IPS-20b (cell line): ENCODE results near the gene SPEF1.
"Not testable (repeated sequence)": the region's sequence is repeated elsewhere in the genome, so short reads cannot be mapped to it uniquely, and the experiment has no call there.

ENCODE experiments used
- H3K27ac ChIP-seq: one replicate; pipeline ENCODE4 v1.5.1; 2013; ENCODE audit warnings: low read length
- H3K27me3 ChIP-seq: 2 replicates; pipeline ENCODE4 v1.6.1; 2013; ENCODE audit warnings: mild to moderate bottlenecking, low read length, inconsistent platforms; ENCODE audit not compliant: insufficient read depth
- H3K36me3 ChIP-seq: 2 replicates; pipeline ENCODE4 v1.6.1; 2013; ENCODE audit warnings: low read depth, mild to moderate bottlenecking, inconsistent platforms, low read length, moderate library complexity; ENCODE audit not compliant: insufficient read depth
- H3K4me1 ChIP-seq: 2 replicates; pipeline ENCODE4 v1.6.1; 2013; ENCODE audit warnings: mild to moderate bottlenecking, control low read depth, inconsistent platforms, low read length, moderate library complexity; ENCODE audit not compliant: insufficient read depth
- H3K4me3 ChIP-seq: 2 replicates; pipeline ENCODE4 v1.5.1; 2013; ENCODE audit warnings: mild to moderate bottlenecking, low read length, inconsistent platforms
- H3K9ac ChIP-seq: 2 replicates; pipeline ENCODE4 v1.6.1; 2013; ENCODE audit warnings: low read depth, mild to moderate bottlenecking, inconsistent platforms, low read length, moderate library complexity
- H3K9me3 ChIP-seq: 2 replicates; pipeline ENCODE4 v1.6.1; 2013; ENCODE audit warnings: mild to moderate bottlenecking, low read depth, low read length, inconsistent platforms; ENCODE audit not compliant: insufficient read depth

SPEF1 gene, protein sequence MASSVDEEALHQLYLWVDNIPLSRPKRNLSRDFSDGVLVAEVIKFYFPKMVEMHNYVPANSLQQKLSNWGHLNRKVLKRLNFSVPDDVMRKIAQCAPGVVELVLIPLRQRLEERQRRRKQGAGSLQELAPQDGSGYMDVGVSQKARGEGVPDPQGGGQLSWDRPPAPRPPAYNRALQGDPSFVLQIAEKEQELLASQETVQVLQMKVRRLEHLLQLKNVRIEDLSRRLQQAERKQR

DNA sequence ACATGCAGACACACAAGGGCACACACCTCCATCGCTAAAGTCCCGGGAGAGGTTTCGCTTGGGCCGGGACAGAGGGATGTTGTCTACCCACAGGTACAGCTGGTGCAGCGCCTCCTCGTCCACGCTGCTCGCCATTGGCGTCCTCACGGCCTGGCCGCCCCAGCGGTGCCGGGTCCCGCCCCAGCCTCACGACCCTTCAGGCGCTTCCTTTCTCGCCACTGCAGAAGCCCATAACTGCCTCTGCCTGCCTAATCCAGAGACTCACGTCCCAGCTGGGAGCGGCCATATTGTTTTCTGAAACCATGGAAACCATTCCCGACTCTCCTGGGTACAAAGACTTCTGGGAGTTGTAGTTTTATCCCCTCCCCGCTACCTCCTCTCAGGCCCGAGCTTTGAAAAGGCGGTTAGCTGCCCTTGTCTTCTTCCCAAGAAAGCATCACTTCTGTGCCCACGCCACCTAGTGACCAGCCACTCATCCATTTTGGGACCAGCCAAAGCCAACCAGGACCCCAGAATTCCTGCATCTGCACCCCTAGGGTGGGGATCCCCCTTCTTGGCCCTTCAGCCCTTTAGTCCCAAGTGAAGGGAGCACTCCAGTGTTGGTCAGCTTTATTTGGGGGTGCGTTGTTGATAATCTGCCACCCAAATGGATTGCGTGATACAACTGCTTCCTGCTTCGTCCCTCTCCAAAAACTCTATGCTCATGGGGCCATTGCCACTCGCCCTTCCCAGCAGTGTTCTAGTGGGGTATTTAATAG, at the start of gene SPEF1:
SPEF1 (minus strand) TSS at position 296 of the 758 bp plus-strand sequence; CDS start at position 135, 161 bp downstream.
- Histone ChIP-seq H3K27me3 (peaks cover 45% of the 10 kb centered on the region), H3K4me1 (peaks cover 8% of the 10 kb centered on the region; the same call in 1 of the 2 replicates), H3K9ac (no peak within 1 kb of the TSS; the same call in 1 of the 2 replicates), H3K4me3 (peak within 1 kb of the TSS; percentile 63), H3K27ac (no peak within 1 kb of the TSS), H3K9me3 (no peaks in the 10 kb centered on the region), H3K36me3 (peaks cover 7% of the 10 kb centered on the region; the same call in 1 of the 2 replicates)

DNA sequence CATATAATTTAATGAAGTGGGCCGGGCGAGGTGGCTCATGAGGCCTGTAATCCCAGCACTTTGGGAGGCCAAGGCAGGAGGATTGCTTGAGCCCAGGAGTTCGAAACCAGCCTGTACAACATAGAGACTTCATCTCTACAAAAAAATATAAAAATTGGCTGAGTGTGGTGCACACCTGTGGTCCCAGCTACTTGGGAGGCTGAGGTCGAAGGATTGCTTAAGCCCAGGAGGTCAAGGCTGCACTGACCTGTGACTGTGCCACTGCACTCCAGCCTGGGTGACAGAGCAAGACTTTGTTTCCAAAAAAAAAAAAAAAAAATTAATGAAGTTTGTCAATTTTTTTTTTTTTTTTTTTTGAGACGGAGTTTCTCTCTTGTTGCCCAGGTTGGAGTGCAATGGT, 48.6 kb upstream of the SPEF1 start:
- not testable (repeated sequence) for H3K9me3 ChIP-seq, H3K9ac ChIP-seq, H3K27me3 ChIP-seq, H3K36me3 ChIP-seq, H3K27ac ChIP-seq, H3K4me1 ChIP-seq, H3K4me3 ChIP-seq

DNA sequence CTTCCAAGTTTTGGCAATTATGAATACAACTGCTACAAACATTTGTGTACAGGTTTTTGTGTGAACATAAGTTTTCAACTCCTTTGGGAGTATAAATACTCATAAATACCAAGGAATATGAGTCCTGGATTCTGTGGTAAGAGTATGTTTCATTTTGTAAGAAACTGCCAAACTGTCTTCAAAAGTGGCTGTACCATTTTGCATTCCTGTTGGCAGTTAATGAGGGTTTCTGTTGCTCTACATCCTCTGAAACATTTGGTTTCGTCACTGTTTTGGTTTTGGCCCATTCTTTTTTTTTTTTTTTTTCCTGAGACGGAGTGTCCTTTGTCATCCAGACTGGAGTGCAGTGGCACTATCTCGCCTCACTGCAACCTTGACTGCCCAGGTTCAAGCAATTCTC, 47.5 kb upstream of the SPEF1 start:
- no peaks in the 10 kb centered on the region for H3K9me3 ChIP-seq
- no peak overlapping the region for H3K4me3 ChIP-seq
- H3K9ac ChIP-seq: no peak overlapping the region
- H3K27ac ChIP-seq: no peak overlapping the region
- no peaks in the 10 kb centered on the region for H3K36me3 ChIP-seq
- H3K4me1 ChIP-seq: no peaks in the 10 kb centered on the region
- H3K27me3 ChIP-seq: no peaks in the 10 kb centered on the region

DNA sequence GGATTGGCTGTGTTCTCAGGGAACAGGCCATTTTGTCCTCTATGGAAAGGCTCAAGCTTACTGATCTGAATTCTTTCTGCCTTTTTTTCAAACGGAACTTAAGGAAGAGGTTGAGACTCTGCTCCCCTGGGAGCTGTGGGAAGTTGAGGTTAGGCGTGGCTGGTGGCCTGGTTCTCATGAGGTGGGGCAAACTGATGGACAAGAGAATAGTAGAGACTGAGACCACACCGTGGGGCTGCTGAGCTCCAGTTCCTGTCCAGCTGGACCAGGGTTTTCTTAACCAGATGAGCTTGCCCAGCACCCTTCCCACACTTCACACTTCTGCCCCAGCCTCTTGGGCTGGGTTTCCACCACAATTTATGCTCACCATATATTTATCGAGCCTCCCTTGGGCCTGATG, 45.2 kb upstream of the SPEF1 start:
- no peak overlapping the region for H3K27ac ChIP-seq
- H3K4me1 ChIP-seq: no peaks in the 10 kb centered on the region
- H3K9ac ChIP-seq: no peak overlapping the region
- no peak overlapping the region for H3K4me3 ChIP-seq
- H3K27me3 ChIP-seq: no peaks in the 10 kb centered on the region
- H3K9me3 ChIP-seq: no peaks in the 10 kb centered on the region
- 0 out of 2 replicates have a peak, but pooled peaks cover 4% of the 10 kb centered on the region for H3K36me3 ChIP-seq

DNA sequence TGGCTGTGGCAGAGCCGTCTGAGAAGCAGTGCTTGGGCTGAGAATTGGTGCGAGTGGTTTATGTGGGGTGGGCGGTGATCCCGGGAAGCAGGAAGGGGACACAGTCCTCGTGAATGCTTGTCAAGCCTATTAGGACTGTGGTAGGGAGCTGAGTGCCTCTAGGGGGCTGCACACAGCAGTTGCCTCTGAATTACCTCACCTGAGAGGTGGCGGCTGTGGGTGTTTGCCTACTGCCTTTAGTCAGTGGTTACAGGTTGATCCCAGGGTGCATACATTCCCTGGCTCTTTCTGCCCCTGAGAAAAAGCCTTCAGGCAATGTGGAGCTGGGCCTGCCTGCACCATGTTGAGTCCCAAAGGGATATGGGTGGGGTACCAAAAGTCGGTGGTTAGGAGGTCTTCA, 44.3 kb upstream of the SPEF1 start:
- Histone ChIP-seq H3K4me1 (no peaks in the 10 kb centered on the region), H3K36me3 (0 out of 2 replicates have a peak, but pooled peaks cover 4% of the 10 kb centered on the region), H3K27ac (no peak overlapping the region), H3K9me3 (no peaks in the 10 kb centered on the region), H3K4me3 (no peak overlapping the region), H3K27me3 (no peaks in the 10 kb centered on the region), H3K9ac (no peak overlapping the region)

DNA sequence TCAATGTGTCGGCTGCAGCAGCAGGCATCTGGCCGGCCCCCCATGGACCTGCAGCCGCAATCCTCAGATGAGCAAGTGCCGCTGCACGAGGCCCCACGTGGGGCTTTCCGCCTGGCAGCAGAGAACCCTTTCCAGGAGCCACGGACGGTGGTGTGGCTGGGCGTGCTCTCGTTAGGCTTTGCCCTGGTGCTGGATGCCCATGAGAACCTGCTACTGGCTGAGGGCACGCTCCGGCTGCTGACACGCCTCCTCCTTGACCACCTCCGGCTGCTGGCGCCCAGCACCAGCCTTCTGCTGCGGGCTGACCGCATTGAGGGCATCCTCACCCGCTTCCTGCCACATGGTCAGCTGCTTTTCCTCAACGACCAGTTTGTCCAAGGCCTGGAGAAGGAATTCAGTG, 42.6 kb upstream of the SPEF1 start:
- no peaks in the 10 kb centered on the region for H3K27me3 ChIP-seq
- H3K36me3 ChIP-seq: 0 out of 2 replicates have a peak, but pooled peaks cover 4% of the 10 kb centered on the region
- H3K27ac ChIP-seq: no peak overlapping the region
- H3K4me3 ChIP-seq: no peak overlapping the region
- H3K9ac ChIP-seq: no peak overlapping the region
- H3K4me1 ChIP-seq: no peaks in the 10 kb centered on the region; the same call in 1 of the 2 replicates
- no peaks in the 10 kb centered on the region for H3K9me3 ChIP-seq

DNA sequence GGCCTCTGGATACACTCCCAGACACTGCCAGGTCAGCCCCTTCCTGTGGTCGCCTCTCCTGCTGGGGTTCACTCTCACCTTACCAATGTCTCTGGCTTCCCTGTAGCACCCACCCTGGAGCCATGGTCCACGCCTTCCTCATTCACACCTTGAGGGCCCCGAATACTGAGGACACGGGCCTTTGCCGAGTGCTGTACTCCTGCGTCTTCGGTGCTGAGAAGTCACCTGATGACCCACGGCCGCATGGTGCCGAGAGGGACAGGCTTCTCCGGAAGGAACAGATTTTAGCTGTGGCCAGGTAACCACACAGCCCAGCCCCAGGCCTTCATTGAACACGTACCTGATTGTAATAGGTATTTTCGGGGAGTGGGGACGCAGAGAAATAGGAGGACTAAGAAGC, 40.7 kb upstream of the SPEF1 start:
- H3K9me3 ChIP-seq: no peaks in the 10 kb centered on the region
- no peaks in the 10 kb centered on the region; the same call in 1 of the 2 replicates for H3K4me1 ChIP-seq
- no peak overlapping the region for H3K27ac ChIP-seq
- 0 out of 2 replicates have a peak, but pooled peaks cover 4% of the 10 kb centered on the region for H3K36me3 ChIP-seq
- no peaks in the 10 kb centered on the region for H3K27me3 ChIP-seq
- no peak overlapping the region for H3K4me3 ChIP-seq
- H3K9ac ChIP-seq: no peak overlapping the region

DNA sequence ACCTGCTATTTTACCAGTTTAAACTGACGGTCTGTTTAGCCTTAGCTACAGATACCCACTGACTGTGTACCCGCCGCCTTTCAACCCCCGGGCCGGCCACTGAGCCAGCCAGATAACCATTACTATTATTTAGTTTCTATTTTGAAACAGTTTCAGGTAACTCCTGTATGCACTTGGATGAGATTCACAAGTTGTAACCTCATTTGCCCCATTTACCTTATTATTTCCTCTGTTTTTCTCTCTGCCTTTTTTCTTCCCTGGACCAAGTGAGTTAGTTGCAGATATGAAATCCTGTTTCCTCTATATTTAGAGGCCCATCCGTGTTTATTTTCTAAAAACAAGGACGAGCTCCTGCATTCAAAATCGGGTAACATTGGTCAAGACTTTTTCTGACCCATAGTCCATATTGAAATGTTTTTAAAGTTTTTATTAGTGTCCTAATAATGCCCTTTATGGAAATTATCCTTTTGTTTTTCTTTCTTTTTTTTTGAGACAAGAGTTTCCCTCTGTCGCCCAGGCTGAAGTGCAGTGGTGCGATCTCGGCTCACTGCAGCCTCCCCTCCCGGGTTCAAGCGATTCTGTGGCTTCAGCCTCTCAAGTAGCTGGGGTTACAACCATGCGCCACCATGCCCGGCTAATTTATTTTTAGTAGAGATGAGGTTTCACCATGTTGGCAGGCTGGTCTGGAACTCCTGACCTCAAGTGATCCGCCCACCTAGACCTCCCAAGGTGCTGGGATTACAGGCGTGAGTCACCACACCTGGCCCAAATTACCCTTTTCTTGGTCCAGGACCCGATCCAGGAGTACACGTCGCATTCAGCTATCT, 39.9 kb upstream of the SPEF1 start:
- Histone ChIP-seq H3K4me3 (peak overlapping the region; percentile 89), H3K36me3 (0 out of 2 replicates have a peak, but pooled peaks cover 4% of the 10 kb centered on the region), H3K9ac (peak overlapping the region; percentile 88; the same call in 1 of the 2 replicates), H3K27me3 (no peaks in the 10 kb centered on the region), H3K27ac (peak overlapping the region; percentile 41), H3K4me1 (peaks cover 4% of the 10 kb centered on the region; the same call in 1 of the 2 replicates), H3K9me3 (no peaks in the 10 kb centered on the region)

DNA sequence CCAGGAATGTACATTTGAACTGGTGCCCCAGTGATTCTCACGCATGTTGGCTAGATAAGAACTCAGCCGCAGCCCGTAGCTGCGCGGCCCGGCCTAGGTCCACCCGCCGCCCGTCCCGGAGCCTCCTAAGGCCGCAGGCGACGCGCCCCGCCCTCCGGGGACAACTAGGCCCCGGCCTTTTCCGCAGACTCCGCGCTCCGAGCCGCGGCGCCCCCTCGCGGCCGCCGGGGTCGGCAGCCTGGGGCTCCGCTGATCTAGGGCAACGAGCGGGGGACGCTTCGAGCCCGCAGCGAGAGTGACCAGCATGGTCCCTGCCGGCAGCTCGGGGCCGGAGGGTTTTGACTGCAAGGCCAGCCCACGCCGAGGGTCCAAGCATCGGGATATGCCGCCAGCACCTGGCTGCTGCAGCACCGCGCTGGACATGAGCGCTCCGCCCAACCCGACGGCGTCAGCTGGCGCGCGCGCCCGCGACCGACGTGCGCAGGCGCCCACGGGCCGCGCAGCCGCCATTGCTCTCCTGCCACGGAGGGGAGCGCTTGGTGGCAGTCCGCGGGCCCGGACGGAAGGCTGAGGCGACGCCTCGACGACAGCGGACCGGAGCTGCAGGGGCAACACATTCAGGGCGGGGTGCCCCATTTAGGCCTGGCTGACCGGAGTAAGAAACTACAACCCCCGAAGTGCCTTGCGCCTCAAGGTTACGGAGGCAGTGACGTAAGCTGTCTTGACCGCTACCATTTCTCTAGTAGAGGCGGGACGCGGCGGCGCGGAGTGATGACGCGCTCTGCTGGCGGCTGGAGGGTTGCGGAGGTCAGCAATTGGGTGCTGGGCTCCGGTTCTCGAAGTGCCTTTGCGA, 39.0 kb upstream of the SPEF1 start, which contains the start of gene AP5S1:
AP5S1 (plus strand) TSS at position 500 of the 853 bp plus-strand sequence. CDS start 1,571 bp downstream, outside the sequence.
- H3K27ac ChIP-seq: peak within 1 kb of the TSS; percentile 41

DNA sequence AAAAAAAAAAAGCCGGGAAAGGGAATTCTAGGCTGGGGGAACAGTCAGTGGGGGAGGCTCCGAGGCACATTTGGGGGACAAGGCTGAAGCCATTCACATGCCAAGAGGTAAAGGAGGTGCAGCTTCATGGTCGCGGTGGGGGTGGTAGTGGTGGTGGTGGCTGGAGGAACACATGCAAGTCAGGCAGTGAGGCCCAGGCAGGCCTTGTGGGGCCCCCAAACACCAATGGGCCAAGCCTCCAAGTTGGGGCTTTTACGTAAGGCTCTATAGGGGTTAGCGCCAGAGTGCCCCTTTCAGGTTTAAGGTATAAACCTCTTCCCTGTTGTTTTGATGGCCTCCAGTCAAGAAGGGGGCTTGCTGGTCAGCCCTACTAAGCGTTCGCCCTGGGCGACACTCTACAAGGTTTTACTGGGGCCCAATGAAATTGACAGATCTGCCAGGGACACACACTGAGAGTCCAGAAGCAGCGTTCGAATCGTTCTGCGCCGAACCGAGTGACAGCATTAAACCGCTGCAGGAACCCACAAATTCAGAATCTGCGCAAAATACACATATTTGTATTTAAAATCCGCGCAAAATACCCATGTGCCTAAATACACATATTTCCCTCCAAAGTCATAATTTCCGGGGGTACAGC, 38.3 kb upstream of the SPEF1 start:
- H3K36me3 ChIP-seq: 0 out of 2 replicates have a peak, but pooled peaks cover 4% of the 10 kb centered on the region
- no peak overlapping the region for H3K27ac ChIP-seq
- peaks cover 4% of the 10 kb centered on the region; the same call in 1 of the 2 replicates for H3K4me1 ChIP-seq
- no peaks in the 10 kb centered on the region for H3K9me3 ChIP-seq
- H3K9ac ChIP-seq: peak overlapping the region; percentile 88; the same call in 1 of the 2 replicates
- peak overlapping the region; percentile 89 for H3K4me3 ChIP-seq
- no peaks in the 10 kb centered on the region for H3K27me3 ChIP-seq

More for the DNA sequence above, 39.0 kb upstream of the SPEF1 start, which contains the start of gene AP5S1:
- H3K36me3 ChIP-seq: 0 out of 2 replicates have a peak, but pooled peaks cover 4% of the 10 kb centered on the region
- H3K9ac ChIP-seq: peak within 1 kb of the TSS; percentile 88
- H3K9me3 ChIP-seq: no peaks in the 10 kb centered on the region
- H3K4me3 ChIP-seq: peak within 1 kb of the TSS; percentile 89
- peaks cover 4% of the 10 kb centered on the region; the same call in 1 of the 2 replicates for H3K4me1 ChIP-seq
- H3K27me3 ChIP-seq: no peaks in the 10 kb centered on the region
